ENCODE results near the gene SPAG5.
"Not testable (repeated sequence)": the region's sequence is repeated elsewhere in the genome, so short reads cannot be mapped to it uniquely, and the experiment has no call there.

The SPAG5 gene

DNA sequence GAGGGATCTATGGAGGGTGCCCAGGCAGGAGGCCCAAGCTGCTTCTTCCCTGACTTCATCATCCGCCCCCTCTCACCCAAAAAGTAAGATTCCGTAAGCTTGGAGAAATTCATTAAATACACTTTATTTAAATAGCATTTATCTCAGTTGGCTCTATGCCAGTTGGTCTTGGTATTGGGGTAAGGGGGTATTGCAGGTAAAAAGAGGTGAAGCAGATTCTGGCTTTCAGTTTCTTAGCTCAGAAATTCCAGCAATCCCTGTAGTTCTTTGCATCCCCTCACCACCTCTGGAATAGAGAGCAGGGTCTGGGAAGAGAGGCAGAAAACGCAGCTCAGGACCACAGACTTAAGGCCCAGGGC is 21.4 kb downstream of the SPAG5 start:
- Histone ChIP-seq H3K4me3 (ENCODE audit: insufficient read depth, low read length, poor library complexity, severe bottlenecking) (no peak overlapping the region), H3K9ac (ENCODE audit: low read length) (peak overlapping the region; percentile 30; the same call in 1 of the 2 replicates), H3K9me3 (ENCODE audit: insufficient read depth, low read length) (no peaks in the 10 kb centered on the region), H3K27ac (ENCODE audit: low read depth, low read length) (peak overlapping the region; percentile 60), H4K20me1 (ENCODE audit: low read depth, low read length) (no peaks in the 10 kb centered on the region), H3K27me3 (ENCODE audit: low read length) (no peaks in the 10 kb centered on the region), H2AFZ (ENCODE audit: low read depth, low read length, severe bottlenecking) (no peak overlapping the region), H3K9me2 (replicated peaks; ENCODE audit: insufficient read depth, low read length) (no peaks in the 10 kb centered on the region), H3K79me2 (ENCODE audit: insufficient read depth, low read length) (no peaks in the 10 kb centered on the region), H3K4me2 (ENCODE audit: low read depth, low read length, poor library complexity, severe bottlenecking) (peak overlapping the region; percentile 34), H3F3A (ENCODE audit: insufficient read depth) (peaks cover 19% of the 10 kb centered on the region), H3K36me3 (ENCODE audit: low read length) (peaks cover 6% of the 10 kb centered on the region)
- TF ChIP-seq, protein P1, sequence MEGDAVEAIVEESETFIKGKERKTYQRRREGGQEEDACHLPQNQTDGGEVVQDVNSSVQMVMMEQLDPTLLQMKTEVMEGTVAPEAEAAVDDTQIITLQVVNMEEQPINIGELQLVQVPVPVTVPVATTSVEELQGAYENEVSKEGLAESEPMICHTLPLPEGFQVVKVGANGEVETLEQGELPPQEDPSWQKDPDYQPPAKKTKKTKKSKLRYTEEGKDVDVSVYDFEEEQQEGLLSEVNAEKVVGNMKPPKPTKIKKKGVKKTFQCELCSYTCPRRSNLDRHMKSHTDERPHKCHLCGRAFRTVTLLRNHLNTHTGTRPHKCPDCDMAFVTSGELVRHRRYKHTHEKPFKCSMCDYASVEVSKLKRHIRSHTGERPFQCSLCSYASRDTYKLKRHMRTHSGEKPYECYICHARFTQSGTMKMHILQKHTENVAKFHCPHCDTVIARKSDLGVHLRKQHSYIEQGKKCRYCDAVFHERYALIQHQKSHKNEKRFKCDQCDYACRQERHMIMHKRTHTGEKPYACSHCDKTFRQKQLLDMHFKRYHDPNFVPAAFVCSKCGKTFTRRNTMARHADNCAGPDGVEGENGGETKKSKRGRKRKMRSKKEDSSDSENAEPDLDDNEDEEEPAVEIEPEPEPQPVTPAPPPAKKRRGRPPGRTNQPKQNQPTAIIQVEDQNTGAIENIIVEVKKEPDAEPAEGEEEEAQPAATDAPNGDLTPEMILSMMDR (IDR thresholded peaks at IDR 0.05; ENCODE audit: insufficient read depth, low read length, poor library complexity, severe bottlenecking): no peak
- no peak for TF ChIP-seq EZH2phosphoT487 (conservative IDR thresholded peaks at IDR 0.05; ENCODE audit: low read length)

DNA sequence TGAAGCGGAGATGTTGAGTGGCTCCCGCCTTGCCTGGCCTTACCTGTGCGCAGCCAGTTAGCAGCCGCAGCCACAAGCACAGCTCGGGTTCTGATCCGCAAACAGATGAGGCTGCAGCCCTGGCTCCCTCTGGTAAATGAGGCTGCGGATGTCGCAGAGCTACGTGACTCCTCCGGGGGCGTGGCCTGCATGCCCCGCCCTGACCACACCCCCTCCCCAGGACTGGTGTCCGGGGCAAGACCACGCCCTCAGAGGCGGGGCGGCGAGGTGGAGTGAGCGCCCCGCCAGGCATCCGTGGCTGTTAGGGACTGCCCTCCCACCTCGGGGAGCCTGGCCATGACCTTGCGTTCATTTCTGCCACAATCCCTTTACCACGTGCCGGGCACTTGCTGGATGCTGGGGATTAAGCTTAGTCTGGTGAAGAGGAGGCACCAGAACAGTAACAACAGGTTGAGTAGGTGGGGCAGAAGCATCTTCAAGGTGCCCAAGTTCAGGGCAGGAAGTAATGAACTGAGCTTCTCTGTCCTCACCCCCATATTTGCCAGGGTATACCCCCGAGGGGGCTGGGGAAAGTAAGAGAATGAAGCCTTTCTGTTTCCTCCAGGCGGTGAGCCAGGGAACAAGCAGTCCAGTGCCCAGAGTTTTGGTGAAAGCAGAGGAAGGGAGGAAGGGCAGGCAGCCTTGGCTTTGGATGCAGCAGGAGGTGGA is 21.9 kb downstream of the SPAG5 start, which contains the start of gene ALDOC:
ALDOC (minus strand) TSS at position 138 of the 708 bp plus-strand sequence. CDS start 1,363 bp downstream, outside the sequence.
- no peak within 1 kb of the TSS for H3K4me3 ChIP-seq (ENCODE audit: insufficient read depth, low read length, poor library complexity, severe bottlenecking)
- H3F3A ChIP-seq (ENCODE audit: insufficient read depth): peaks cover 22% of the 10 kb centered on the region
- TF ChIP-seq, protein P1 (IDR thresholded peaks at IDR 0.05; ENCODE audit: insufficient read depth, low read length, poor library complexity, severe bottlenecking): no peak
- TF ChIP-seq EZH2phosphoT487 (conservative IDR thresholded peaks at IDR 0.05; ENCODE audit: low read length): no peak
- H3K4me2 ChIP-seq (ENCODE audit: low read depth, low read length, poor library complexity, severe bottlenecking): peak within 1 kb of the TSS; percentile 58
- H3K9ac ChIP-seq (ENCODE audit: low read length): peak within 1 kb of the TSS; percentile 30; the same call in 1 of the 2 replicates
- no peaks in the 10 kb centered on the region for H3K27me3 ChIP-seq (ENCODE audit: low read length)
- peaks cover 1% of the 10 kb centered on the region; the same call in 1 of the 2 replicates for H3K36me3 ChIP-seq (ENCODE audit: low read length)
- H4K20me1 ChIP-seq (ENCODE audit: low read depth, low read length): no peaks in the 10 kb centered on the region
- no peaks in the 10 kb centered on the region for H3K9me2 ChIP-seq (replicated peaks; ENCODE audit: insufficient read depth, low read length)
- no peaks in the 10 kb centered on the region for H3K9me3 ChIP-seq (ENCODE audit: insufficient read depth, low read length)
- no peak within 1 kb of the TSS for H2AFZ ChIP-seq (ENCODE audit: low read depth, low read length, severe bottlenecking)
- H3K79me2 ChIP-seq (ENCODE audit: insufficient read depth, low read length): no peaks in the 10 kb centered on the region
- peak within 1 kb of the TSS; percentile 60 for H3K27ac ChIP-seq (ENCODE audit: low read depth, low read length)

- H3K4me3 ChIP-seq (ENCODE audit: insufficient read depth, low read length, poor library complexity, severe bottlenecking); H2AFZ ChIP-seq (ENCODE audit: low read depth, low read length, severe bottlenecking); H3K36me3 ChIP-seq (ENCODE audit: low read length); H3K9me3 ChIP-seq (ENCODE audit: insufficient read depth, low read length); H3K27me3 ChIP-seq (ENCODE audit: low read length); H3K27ac ChIP-seq (ENCODE audit: low read depth, low read length); H4K20me1 ChIP-seq (ENCODE audit: low read depth, low read length); H3K9me2 ChIP-seq (replicated peaks; ENCODE audit: insufficient read depth, low read length); H3K79me2 ChIP-seq (ENCODE audit: insufficient read depth, low read length): not testable (repeated sequence)
- Histone ChIP-seq H3F3A (ENCODE audit: insufficient read depth) (peaks cover 23% of the 10 kb centered on the region), H3K4me2 (ENCODE audit: low read depth, low read length, poor library complexity, severe bottlenecking) (peak overlapping the region; percentile 58), H3K9ac (ENCODE audit: low read length) (peak overlapping the region; percentile 27; the same call in 1 of the 2 replicates)
Measured at GRCh38 chr17:28576016-28576415, 22.8 kb downstream of the SPAG5 start.

GRCh38 chr17:28575126-28575795 is 23.6 kb downstream of the SPAG5 start:
- Histone ChIP-seq H3K36me3 (ENCODE audit: low read length) (no peaks in the 10 kb centered on the region), H3K27ac (ENCODE audit: low read depth, low read length) (no peak overlapping the region), H3K4me3 (ENCODE audit: insufficient read depth, low read length, poor library complexity, severe bottlenecking) (no peak overlapping the region)

More at GRCh38 chr17:28575126-28575795, 23.6 kb downstream of the SPAG5 start:
- no peaks in the 10 kb centered on the region for H3K9me2 ChIP-seq (replicated peaks; ENCODE audit: insufficient read depth, low read length)
- 0 out of 2 replicates have a peak overlapping the region, but pooled peaks have one; percentile 27 for H3K9ac ChIP-seq (ENCODE audit: low read length)
- peaks cover 24% of the 10 kb centered on the region for H3F3A ChIP-seq (ENCODE audit: insufficient read depth)
- TF ChIP-seq EZH2phosphoT487 (conservative IDR thresholded peaks at IDR 0.05; ENCODE audit: low read length): no peak
- TF ChIP-seq, protein P1 (IDR thresholded peaks at IDR 0.05; ENCODE audit: insufficient read depth, low read length, poor library complexity, severe bottlenecking): no peak
- no peaks in the 10 kb centered on the region for H3K79me2 ChIP-seq (ENCODE audit: insufficient read depth, low read length)
- H4K20me1 ChIP-seq (ENCODE audit: low read depth, low read length): no peaks in the 10 kb centered on the region
- no peaks in the 10 kb centered on the region for H3K27me3 ChIP-seq (ENCODE audit: low read length)
- no peaks in the 10 kb centered on the region for H3K9me3 ChIP-seq (ENCODE audit: insufficient read depth, low read length)
- H2AFZ ChIP-seq (ENCODE audit: low read depth, low read length, severe bottlenecking): no peak overlapping the region
- H3K4me2 ChIP-seq (ENCODE audit: low read depth, low read length, poor library complexity, severe bottlenecking): peak overlapping the region; percentile 58
